Inflammatory macrophage treated with lipopolysaccharide for 4 hours (primary cell): ENCODE measurements around the gene SPACDR.
A peak's percentile ranks its signal among the peaks of the same experiment; 100 is the strongest.
"Not testable (repeated sequence)": the region's sequence is repeated elsewhere in the genome, so short reads cannot be mapped to it uniquely, and the experiment has no call there.

Experiments used
- DNase-seq: peaks from one replicate; pipeline ENCODE4 v3.0.0-alpha.2; 2020

The SPACDR gene, protein sequence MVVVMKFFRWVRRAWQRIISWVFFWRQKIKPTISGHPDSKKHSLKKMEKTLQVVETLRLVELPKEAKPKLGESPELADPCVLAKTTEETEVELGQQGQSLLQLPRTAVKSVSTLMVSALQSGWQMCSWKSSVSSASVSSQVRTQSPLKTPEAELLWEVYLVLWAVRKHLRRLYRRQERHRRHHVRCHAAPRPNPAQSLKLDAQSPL

DNA sequence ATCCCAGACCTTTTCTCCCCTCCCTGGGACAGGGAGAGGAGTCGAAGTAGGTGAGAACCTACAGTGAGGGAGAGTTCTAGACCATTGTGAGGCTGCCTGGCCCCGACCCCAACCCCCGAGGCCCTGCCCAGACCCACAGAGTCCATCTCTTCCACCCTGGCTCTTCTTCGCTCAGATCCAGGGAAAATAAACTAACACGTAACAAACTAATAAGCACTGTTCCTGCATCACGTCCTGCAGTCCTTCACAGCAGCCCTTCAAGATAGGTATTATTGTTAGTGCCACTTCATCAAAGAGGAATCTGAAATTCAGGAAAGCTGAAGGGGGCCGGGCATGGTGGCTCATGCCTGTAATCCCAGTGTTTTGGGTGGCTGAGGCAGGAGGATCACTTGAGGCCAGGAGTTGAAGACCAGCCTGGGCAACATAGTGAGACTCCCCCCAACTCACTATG is at the start of gene SPACDR:
SPACDR (minus strand) TSS at position 51 of the 451 bp plus-strand sequence. CDS start 235 bp downstream, outside the sequence.
- DNase-seq, result no peak

DNA sequence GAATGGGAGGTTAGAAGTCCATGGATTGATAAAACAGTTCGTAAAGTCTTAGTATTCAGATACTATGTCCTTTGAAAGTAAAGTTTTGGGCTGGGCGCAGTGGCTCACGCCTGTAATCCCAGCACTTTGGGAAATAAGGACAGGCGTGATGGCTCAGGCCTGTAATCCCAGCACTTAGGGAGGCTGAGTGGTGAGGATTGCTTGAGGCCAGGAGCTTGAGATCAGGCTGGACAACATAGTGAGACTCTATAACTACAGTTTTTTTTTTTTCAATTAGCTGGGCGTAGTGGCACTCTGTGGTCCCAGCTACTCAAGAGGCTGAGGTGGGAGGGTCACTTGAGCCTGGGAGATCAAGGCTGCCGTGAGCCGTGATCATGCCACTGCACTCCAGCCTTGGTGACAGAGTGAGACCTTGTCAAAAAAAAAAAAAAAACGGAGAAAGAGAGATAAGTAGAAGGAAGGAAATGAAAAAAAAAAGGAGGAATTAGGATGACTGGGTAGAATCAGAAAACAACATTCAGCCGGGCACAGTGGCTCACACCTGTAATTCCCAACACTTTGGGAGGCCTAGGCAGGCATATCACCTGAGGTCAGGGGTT is 49.3 kb upstream of the SPACDR start:
- no peak for DNase-seq

DNA sequence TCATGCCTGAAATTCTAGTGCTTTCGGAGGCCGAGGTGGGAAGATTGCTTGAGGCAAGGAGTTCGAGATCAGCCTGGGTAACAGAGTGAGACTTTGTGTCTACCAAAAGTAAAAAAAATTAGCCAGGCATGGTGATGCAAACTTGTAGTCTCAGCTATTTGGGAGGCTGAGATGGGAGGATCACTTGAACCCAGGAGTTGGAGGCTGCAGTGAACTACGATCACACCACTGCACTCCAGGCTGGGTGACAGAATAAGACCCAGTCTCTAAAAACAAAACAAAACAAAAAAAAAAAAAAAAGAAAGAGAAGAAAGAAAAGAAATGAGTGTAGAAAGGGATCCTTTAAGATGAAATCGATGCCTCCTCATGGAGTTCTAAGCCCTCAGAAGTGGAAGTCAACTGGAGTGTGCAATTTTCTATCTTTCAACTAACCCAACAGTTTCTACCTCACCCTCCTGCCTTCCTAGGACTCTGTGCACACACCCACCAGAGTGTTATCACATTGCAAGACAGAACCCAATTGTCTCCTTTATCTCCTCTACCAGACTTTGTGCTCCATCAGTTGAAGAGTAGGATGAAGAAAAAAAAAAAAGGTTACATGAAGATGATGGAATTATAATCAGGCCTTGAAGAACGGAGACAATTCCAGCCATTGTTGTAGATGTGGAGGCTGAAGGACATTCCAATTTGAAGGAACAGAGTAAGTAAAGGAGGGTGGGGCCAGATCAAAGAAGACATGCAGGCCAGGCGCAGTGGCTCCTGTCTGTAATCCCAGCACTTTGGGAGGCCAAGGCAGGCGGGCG is 46.6 kb upstream of the SPACDR start:
- no peak for DNase-seq

DNA sequence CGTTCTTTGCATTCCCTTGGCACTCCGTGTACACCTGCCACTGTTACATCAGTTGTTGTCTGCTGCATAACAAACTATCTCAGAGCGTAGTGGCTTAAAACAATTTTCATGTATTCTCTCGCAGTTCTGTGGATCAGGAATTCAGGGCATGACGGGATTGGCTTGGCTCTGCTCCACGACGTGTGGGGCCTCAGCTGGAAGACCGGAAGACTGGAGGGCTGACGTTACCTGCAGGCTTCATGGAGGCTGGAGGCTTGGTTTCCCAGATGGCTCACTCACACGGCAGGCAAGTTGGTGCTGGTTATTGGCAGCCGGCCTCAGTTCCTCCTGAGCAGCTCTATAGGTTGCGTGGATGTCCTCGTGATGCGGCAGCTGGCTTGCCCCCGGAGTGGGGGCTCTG is 45.2 kb upstream of the SPACDR start:
- no peak for DNase-seq

DNA sequence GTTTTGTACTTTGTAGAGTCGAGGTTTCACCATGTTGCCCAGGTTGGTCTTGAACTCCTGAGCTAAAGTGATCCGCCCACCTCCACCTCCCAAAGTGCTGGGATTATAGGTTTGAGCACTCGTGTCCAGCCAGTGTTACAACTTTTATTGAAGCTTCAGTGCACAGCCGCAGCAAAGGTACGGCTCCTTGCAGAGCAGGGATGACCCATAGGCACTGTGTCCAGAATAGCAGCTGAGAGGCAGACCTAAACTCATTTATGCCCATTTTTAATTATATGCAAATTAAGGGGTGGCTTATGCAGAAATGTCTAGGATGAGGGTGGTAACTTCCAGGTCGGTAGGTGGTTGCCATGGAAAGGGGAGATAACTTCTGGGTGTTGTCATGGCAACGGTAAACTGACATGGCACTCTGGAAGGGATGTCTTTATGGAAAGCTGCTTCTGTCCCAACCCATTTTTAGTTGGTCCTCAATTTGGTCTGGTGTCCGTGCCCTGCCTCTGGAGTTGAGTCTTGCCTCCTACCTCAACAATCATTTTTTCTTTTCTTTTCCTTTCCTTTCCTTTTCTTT is 42.4 kb upstream of the SPACDR start:
- no peak for DNase-seq

DNA sequence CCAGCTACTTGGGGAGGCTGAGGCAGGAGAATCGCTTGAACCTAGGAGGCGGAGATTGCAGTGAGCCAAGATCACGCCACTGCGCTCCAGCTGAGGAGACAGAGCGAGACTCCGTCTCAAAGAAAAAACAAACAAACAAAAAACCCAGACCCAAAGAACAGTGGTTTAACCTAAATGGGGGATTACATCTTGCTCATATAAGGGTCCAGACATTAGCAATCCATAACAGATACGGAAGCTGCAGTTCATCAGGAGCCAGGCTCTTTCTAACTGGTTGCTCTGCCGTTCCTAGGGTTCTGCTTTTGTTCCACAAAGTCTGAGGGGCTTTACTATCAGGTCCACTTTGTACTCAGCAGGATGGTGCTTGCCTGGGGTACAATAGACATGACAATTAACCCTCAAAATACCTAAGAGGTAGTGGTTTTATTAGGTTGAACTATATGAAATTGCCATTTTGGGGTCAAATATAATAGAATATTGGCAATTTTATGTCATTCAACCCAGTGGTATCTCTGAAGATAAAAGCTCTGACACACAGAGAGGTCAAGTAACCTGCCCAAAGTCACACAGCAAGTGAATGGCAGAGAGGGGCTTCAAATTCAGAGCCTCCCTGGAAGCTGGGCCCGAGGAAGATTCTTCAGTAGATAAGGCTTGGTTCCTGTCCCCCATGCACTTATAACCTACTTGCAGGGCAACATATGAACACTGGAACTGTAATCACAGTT is 41.0 kb upstream of the SPACDR start:
- no peak for DNase-seq

DNA sequence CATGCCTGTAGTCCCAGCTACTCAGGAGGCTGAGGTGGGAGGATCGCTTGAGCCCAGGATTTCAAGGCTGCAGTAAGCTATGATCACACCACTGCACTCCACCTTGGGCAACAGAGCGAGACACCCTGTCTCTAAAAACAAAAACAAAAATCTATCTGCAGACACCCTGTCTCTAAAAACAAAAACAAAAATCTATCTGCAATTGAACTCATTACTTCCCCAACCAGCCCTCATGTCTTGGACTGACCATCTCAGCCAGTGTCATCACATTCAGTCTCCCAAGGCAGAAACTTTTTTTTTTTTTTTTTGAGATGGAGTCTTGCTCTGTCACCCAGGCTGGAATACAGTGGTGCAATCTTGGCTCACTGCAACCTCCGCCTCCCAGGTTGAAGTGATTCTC is 40.0 kb upstream of the SPACDR start:
- DNase-seq, result not testable (repeated sequence)

DNA sequence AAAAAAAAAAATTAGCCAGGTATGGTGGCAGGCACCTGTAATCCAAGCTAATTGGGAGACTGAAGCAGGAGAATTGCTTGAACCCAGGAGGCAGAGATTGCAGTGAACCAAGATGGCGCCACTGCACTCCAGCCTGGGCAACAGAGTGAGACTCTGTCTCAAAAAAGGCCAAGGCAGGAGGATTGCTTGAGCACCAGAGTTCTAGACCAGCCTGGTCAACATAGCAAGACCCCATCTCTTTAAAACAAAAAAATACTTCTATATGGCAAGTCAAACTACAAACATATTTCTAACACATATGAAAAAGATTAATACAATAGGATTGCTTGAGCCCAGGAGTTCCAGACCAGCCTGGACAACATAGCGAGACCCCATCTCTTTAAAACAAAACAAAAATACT is 36.7 kb upstream of the SPACDR start:
- DNase-seq, result not testable (repeated sequence)

DNA sequence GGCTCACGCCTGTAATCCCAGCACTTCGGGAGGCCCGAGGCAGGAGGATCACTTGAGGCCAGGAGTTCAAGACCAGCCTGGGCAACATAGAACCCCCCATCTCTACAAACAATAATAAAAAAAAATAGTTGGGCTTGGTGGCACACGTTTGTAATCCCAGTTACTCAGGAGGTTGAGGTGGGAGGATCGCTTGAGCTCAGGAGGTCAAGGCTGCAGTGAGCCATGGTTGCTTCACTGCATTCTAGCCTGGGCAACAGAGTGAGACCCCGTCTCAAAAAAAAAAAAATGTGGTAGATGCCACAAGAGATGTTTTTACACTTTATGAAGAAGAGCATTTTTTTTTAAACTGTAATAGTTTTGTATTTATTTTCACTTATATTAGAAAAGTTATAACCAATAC is 32.4 kb upstream of the SPACDR start:
- no peak for DNase-seq

DNA sequence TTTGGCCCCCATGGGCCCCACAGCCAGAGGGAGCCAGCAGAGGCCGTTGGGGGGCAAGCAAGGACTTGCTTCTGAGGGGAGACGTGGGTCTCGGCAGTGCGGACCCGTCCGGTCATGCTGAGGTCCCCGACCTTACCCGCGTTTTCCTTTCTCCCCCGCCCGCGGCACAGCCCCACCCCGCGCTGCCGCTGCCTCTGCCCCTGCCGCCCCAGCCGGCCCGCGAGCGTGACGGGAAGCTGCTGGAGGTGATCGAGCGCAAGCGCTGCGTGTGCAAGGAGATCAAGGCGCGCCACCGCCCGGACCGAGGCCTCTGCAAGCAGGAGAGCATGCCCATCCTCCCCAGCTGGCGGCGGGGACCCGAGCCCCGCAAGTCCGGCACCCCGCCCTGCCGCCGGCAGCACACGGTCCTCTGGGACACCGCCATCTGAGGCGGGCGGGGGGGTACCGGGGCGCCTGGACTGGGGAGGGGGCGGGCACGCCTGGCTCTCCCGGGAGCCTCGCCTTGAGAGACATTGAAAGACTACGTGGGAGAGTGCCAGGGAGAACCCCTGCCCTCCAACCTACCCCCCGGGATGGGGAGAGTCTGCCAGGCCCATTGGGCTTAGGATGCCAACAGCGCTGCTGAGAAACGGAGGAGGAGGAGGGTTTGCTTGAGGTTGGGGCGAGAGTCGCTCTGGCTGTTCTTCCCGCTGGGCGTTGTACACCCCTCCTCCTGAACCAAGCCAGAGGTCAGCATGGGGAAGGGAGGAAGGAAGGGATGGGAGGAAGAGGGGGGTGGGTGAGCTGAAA is 29.6 kb upstream of the SPACDR start:
- peak; percentile 27 for DNase-seq

DNA sequence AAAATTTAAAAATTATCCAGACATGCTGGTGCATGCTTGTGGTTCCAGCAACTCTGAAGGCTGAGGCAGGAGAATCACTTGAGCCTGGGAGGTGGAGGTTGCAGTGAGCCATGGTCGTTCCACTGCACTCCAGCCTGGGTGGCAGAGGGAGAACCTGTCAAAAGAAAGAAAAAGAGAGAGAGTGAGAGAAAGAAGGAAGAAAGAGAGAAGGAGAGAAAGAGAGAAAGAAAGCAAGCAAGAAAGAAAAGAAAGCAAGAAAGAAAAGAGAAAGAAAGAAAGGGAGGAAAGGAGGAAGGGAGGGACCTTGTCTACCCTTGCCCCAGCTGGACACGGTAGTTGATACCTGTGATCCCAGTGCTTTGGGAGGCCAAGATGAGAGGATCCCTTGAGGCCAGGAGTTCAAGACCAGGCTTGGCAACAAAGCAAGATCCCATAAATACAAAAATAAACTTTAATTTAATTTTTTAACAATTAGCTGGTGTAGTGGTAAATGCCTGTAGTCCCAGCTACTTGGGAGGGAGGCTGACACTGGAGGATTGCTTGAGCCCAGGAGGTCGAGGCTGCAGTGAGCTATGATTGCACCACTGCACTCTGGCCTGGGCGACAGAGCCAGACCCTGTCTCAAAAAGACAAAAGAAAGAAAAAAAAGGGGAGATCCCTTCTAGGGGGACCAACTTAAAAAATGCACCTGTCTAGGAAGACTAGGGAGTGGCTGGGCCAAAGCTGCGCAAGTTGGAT is 28.8 kb upstream of the SPACDR start:
- DNase-seq, result no peak

DNA sequence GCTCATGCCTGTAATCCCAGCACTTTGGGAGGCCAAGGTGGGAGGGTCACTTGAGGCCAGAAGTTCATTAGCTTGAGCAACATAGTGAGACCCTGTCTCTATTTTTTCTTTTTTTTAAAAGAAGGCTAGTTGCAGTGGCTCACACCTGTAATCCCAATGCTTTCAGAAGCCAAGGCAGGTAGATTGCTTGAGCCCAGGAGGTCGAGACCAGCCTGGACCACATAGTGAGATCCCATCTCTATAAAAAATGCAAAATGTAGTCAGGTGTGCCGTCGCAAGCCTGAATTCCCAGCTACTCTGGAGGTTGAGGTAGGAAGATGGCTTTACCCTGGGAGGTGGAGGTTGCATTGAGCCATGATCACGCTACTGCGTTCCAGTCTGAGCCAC is 27.1 kb upstream of the SPACDR start:
- DNase-seq, result no peak

DNA sequence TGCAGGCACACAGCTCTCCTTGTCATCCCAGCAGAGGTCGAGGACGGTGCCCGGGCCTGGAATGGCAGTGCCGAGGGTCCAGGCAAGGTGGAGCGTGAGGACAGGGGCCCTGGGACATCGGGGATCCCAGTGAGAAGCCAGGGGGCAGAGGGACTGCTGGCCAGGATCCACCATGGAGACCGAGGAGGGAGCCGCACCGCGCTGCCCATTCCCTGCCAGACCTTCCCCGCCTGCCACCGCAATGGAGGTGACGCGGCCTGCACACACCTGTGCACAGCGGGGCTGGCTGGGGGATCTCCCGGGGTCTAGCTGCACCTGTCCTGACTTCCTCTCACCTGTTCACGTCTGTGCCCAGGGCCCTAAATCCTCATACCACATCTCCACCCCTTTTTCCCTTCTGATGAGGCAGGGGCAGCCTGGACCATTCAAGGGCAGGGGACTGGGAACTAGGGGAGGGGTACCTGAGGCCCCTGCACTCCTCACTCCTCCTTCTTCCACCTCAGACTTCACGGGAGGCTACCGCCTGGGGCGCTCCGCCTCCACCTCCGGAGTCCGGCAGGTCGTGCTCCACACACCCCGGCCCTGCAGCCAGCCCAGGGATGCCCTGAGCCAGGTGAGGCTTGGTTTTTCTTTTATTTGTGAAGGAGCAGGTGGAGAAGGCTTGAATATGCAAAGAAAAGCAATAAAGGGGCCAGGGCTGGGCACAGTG is 26.6 kb upstream of the SPACDR start:
- DNase-seq, result no peak

DNA sequence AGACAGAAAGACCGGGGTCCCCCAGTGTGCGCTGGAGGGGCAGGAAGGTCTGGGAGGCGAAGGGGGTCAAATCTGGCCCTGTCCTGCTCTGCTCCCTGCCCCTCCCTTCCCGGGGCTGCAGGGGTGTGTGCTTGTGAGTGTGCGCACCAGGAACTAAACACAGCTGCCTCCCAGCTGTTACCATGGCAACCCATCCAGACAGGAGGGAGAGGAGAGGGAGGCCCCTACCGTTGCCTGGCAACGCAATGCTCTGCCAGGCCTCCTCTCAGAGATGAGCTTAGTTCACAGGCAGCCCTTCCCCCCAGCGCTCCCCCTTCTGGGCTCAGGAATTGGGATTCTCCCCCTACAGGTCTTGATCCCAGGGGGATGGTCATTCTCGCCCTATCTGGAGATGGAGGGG is 25.8 kb upstream of the SPACDR start:
- peak; percentile 33 for DNase-seq

DNA sequence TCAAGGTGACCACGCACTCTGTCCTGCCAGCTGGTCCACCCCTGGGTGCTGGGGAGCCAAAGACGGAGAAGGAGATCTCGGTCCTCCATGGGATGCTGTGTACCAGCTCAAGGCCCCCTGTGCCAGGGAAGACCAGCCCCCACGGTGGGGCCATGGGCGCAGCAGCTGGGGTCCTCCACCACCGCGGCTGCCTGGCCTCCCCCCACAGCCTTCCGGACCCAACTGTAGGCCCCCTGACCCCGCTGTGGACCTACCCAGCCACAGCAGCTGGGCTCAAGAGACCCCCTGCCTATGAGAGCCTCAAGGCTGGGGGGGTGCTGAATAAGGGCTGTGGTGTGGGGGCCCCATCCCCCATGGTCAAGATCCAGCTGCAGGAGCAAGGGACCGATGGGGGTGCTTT is 25.1 kb upstream of the SPACDR start:
- DNase-seq, result no peak

DNA sequence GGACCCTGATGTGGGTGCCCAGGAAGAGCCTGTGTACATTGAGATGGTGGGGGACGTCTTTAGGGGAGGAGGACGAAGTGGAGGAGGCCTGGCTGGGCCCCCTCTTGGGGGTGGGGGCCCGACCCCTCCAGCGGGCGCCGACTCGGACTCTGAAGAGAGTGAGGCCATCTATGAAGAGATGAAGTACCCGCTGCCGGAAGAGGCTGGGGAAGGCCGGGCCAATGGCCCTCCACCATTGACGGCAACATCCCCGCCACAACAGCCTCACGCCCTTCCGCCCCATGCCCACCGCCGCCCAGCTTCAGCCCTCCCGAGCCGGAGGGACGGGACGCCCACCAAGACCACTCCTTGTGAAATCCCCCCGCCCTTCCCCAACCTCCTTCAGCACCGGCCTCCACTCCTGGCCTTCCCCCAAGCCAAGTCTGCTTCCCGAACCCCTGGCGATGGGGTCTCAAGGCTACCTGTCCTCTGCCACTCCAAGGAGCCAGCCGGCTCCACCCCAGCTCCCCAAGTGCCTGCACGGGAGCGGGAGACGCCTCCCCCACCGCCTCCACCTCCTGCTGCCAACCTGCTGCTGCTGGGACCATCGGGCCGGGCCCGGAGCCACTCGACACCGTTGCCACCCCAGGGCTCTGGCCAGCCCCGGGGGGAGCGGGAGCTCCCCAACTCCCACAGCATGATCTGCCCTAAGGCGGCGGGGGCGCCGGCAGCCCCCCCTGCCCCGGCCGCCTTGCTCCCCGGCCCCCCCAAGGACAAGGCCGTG is 24.5 kb upstream of the SPACDR start:
- DNase-seq, result no peak

DNA sequence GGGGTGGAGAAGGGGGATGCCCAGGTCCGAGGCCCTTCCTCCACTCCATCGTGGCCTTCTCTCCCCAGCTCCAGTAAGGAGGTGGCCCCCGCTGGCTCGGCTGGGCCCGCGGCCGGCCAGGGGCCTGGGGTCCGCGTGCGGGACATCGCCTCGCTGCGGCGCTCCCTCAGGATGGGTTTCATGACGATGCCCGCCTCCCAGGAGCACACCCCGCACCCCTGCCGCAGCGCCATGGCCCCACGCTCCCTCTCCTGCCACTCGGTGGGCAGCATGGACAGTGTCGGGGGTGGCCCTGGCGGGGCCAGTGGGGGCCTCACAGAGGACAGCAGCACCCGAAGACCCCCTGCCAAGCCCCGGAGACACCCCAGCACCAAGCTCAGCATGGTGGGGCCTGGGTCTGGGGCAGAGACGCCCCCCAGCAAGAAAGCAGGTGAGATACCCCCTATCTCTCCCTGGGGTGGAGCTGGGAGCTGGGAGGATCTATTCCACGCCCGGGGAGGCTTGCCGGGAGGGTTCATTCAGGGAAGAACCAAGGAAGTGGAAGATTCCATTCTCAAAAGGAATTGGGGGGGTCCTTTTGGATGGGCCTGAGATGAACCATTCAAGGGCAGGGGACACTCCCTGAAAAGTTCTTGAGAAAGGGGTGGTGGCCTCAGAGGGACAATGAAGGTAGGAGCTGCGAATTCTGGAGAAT is 22.8 kb upstream of the SPACDR start:
- no peak for DNase-seq

DNA sequence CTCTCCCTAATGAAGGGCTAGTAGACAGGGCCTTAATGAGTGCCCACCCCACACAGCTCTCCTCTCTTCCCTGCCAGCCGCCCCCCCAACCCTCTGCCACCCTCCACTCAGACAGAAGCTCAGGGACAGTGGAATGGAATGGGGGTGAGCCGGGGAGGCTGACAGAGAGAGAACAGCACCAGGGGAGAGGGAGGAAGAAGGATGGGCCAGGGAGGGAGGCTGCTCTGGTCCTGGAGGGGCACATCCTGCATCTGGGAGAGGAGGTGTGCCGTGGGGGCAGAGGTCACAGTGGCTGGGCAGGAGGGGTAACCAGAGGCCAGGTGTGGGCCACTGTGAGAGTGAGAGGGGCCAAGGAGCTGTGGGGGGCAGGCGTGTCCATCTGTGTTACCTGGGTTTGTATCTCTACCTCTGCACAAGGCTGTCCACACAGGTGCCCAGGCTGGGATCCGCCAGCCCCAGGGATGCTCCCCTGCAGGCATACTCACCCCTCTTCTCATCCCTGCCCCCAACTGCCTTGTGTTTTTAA is 22.1 kb upstream of the SPACDR start:
- DNase-seq, result no peak

DNA sequence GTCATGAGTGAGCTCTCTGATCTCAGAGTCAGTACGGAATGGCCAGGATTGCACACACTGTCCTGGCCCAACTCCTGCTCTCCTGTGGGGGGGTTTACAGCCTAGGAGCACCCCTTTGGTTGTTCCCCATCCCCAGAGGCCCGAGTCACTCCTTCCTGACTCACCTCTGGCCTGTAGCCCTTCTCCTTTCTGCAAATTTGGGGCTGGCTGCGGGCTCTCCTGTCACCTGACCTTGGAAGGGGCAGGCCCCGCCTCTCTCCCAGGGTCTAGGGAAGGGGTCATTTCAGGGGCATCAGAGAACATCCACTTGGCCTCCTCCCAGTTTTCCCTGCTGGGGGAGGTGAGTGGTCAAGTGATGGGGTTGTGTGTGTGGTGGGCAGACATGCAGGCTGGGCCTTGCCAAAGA is 21.4 kb upstream of the SPACDR start:
- DNase-seq, result peak; percentile 30
